HUES6 (cell line): Measurements from ENCODE around the gene LUM.
"Not testable (repeated sequence)": the region's sequence is repeated elsewhere in the genome, so short reads cannot be mapped to it uniquely, and the experiment has no call there.

Experiments used
- H3K27ac ChIP-seq: 2 replicates; pipeline ENCODE4 v1.7.0; 2013; ENCODE audit warnings: low read depth, mild to moderate bottlenecking, low read length, inconsistent platforms
- H3K27me3 ChIP-seq: 2 replicates; pipeline ENCODE4 v1.6.1; 2013; ENCODE audit warnings: low read length; ENCODE audit not compliant: control insufficient read depth, insufficient read depth
- H3K36me3 ChIP-seq: 2 replicates; pipeline ENCODE4 v1.6.1; 2013; ENCODE audit warnings: low read length; ENCODE audit not compliant: control insufficient read depth, insufficient read depth
- H3K4me1 ChIP-seq: 2 replicates; pipeline ENCODE4 v1.6.1; 2013; ENCODE audit warnings: low read length; ENCODE audit not compliant: control insufficient read depth, insufficient read depth
- H3K4me3 ChIP-seq: 2 replicates; pipeline ENCODE4 v1.5.1; 2013; ENCODE audit warnings: low read depth, low read length
- H3K9ac ChIP-seq: one replicate; pipeline ENCODE4 v1.6.1; 2013; ENCODE audit warnings: mild to moderate bottlenecking, low read length
- H3K9me3 ChIP-seq: 2 replicates; pipeline ENCODE4 v1.6.1; 2013; ENCODE audit warnings: low read depth, low read length; ENCODE audit not compliant: control insufficient read depth, insufficient read depth

Gene LUM

GRCh38 chr12:91098461-91098860 is 12.8 kb downstream of the LUM start:
- Histone ChIP-seq H3K9ac (no peak overlapping the region), H3K4me1 (no peaks in the 10 kb centered on the region), H3K4me3 (no peak overlapping the region), H3K27ac (no peak overlapping the region), H3K27me3 (no peaks in the 10 kb centered on the region), H3K36me3 (no peaks in the 10 kb centered on the region), H3K9me3 (no peaks in the 10 kb centered on the region)

- H3K27ac ChIP-seq, result no peak overlapping the region
- peaks cover 10% of the 10 kb centered on the region for H3K9me3 ChIP-seq
Observed at GRCh38 chr12:91094957-91095356, 16.3 kb downstream of the LUM start.

GRCh38 chr12:91094032-91094662 is 17.1 kb downstream of the LUM start:
- Histone ChIP-seq H3K36me3 (no peaks in the 10 kb centered on the region), H3K9me3 (peaks cover 17% of the 10 kb centered on the region), H3K4me3 (no peak overlapping the region)

More at GRCh38 chr12:91094957-91095356, 16.3 kb downstream of the LUM start:
- H3K9ac ChIP-seq, result no peak overlapping the region
- H3K36me3 ChIP-seq, result no peaks in the 10 kb centered on the region
- no peaks in the 10 kb centered on the region for H3K27me3 ChIP-seq
- no peaks in the 10 kb centered on the region for H3K4me1 ChIP-seq
- H3K4me3 ChIP-seq, result no peak overlapping the region

GRCh38 chr12:91093341-91093740 is 18.0 kb downstream of the LUM start:
- H3K36me3 ChIP-seq, result no peaks in the 10 kb centered on the region
- H3K27ac ChIP-seq, result no peak overlapping the region
- no peaks in the 10 kb centered on the region for H3K4me1 ChIP-seq
- H3K4me3 ChIP-seq, result no peak overlapping the region
- no peaks in the 10 kb centered on the region for H3K27me3 ChIP-seq
- H3K9ac ChIP-seq, result no peak overlapping the region
- H3K9me3 ChIP-seq, result peaks cover 23% of the 10 kb centered on the region

More at GRCh38 chr12:91094032-91094662, 17.1 kb downstream of the LUM start:
- no peaks in the 10 kb centered on the region for H3K27me3 ChIP-seq
- no peak overlapping the region for H3K27ac ChIP-seq
- no peaks in the 10 kb centered on the region for H3K4me1 ChIP-seq
- no peak overlapping the region for H3K9ac ChIP-seq

- no peaks in the 10 kb centered on the region for H3K27me3 ChIP-seq
- H3K27ac ChIP-seq, result no peak overlapping the region
- no peak overlapping the region for H3K4me3 ChIP-seq
- H3K36me3 ChIP-seq, result no peaks in the 10 kb centered on the region
- peaks cover 27% of the 10 kb centered on the region for H3K9me3 ChIP-seq
- H3K9ac ChIP-seq, result no peak overlapping the region
- no peaks in the 10 kb centered on the region for H3K4me1 ChIP-seq
Observed at GRCh38 chr12:91091916-91092715, 19.2 kb downstream of the LUM start.

GRCh38 chr12:91089953-91090352 is 21.3 kb downstream of the LUM start:
- not testable (repeated sequence) for H3K36me3 ChIP-seq, H3K27ac ChIP-seq, H3K4me1 ChIP-seq, H3K9ac ChIP-seq, H3K4me3 ChIP-seq, H3K27me3 ChIP-seq
- peaks cover 27% of the 10 kb centered on the region for H3K9me3 ChIP-seq

- H3K36me3 ChIP-seq, result no peaks in the 10 kb centered on the region
- no peaks in the 10 kb centered on the region for H3K27me3 ChIP-seq
- no peak overlapping the region; the same call in 1 of the 2 replicates for H3K27ac ChIP-seq
- no peak overlapping the region for H3K4me3 ChIP-seq
- H3K4me1 ChIP-seq, result peaks cover 16% of the 10 kb centered on the region
- H3K9me3 ChIP-seq, result no peaks in the 10 kb centered on the region
- no peak overlapping the region for H3K9ac ChIP-seq
Observed at GRCh38 chr12:91080041-91080440, 31.3 kb downstream of the LUM start.

GRCh38 chr12:91078501-91078900 is 32.8 kb downstream of the LUM start:
- no peaks in the 10 kb centered on the region for H3K9me3 ChIP-seq
- H3K27ac ChIP-seq, result 0 out of 2 replicates have a peak overlapping the region, but pooled peaks have one; percentile 3
- peaks cover 16% of the 10 kb centered on the region for H3K4me1 ChIP-seq
- no peaks in the 10 kb centered on the region for H3K27me3 ChIP-seq
- no peak overlapping the region for H3K9ac ChIP-seq
- no peaks in the 10 kb centered on the region for H3K36me3 ChIP-seq
- no peak overlapping the region for H3K4me3 ChIP-seq

- H3K27me3 ChIP-seq, result no peaks in the 10 kb centered on the region
- H3K4me3 ChIP-seq, result no peak overlapping the region
- H3K9me3 ChIP-seq, result no peaks in the 10 kb centered on the region
- H3K27ac ChIP-seq, result no peak overlapping the region
- no peaks in the 10 kb centered on the region for H3K36me3 ChIP-seq
- no peak overlapping the region for H3K9ac ChIP-seq
- peaks cover 16% of the 10 kb centered on the region for H3K4me1 ChIP-seq
Observed at GRCh38 chr12:91077228-91077954, 33.9 kb downstream of the LUM start.

- Histone ChIP-seq H3K4me1 (peaks cover 9% of the 10 kb centered on the region), H3K27ac (no peak overlapping the region), H3K4me3 (no peak overlapping the region), H3K9me3 (no peaks in the 10 kb centered on the region), H3K27me3 (no peaks in the 10 kb centered on the region), H3K36me3 (no peaks in the 10 kb centered on the region), H3K9ac (no peak overlapping the region)
Observed at GRCh38 chr12:91074851-91075250, 36.4 kb downstream of the LUM start.
